B cell (primary cell): Measurements from ENCODE around the gene DNAJC1.

Experiments
- CTCF ChIP-seq: fragments of 200-600 bp; IDR thresholded peaks from one replicate; pipeline ENCODE4 v1.8.0; 2022; ENCODE audit warnings: antibody characterized with exemption, mild to moderate bottlenecking
- EZH2 ChIP-seq: IDR thresholded peaks from 2 replicates; pipeline ENCODE4 v1.6.1; 2012; ENCODE audit warnings: borderline replicate concordance, low read depth, mild to moderate bottlenecking, moderate library complexity, low read length; ENCODE audit not compliant: insufficient read depth, poor library complexity, severe bottlenecking

- no peak for TF ChIP-seq CTCF
- TF ChIP-seq EZH2 = no peak
Measured at GRCh38 chr10:21797984-21798765, 205.4 kb downstream of the DNAJC1 start.
